HCT116 (cell line): ENCODE results near the gene CCDC40. TPM values are rescaled to one million over a fixed set of nuclear protein-coding genes. Genes with fewer than 3 reads are reported as not detected.

Experiments used
- ATAC-seq: fragments of 200-7000 bp; cut with Tn5 transposase; 2 replicates; pipeline ENCODE4 v1.9.1; 2020; ENCODE audit warnings: mild to moderate bottlenecking, moderate library complexity
- BruUV-seq: library from RNA; stranded (reverse); fragments of 400-500 nt; replicated peaks from 2 replicates; lab custom pipeline; 2021; lab: Mats Ljungman, UMichigan
- CTCF ChIA-PET: fragments of 300-600 bp; sonication (Branson Sonifier 250); formaldehyde crosslinking; loops from one replicate; lab custom pipeline; 2021; ENCODE audit warnings: antibody characterized with exemption; lab: Charles Lee
- POLR2A ChIA-PET: fragments of 300-600, 350-600 bp; sonication (Branson Sonifier 250); formaldehyde crosslinking; loops from one replicate; lab custom pipeline; 2021; ENCODE audit warnings: antibody characterized with exemption; lab: Charles Lee
- RAD21 ChIA-PET, 2 experiments: fragments of 300-600 bp; sonication (Branson Sonifier 250); formaldehyde crosslinking; loops; one replicate each; lab custom pipeline; 2023; ENCODE audit warnings: low total read pairs in 2 of 2; ENCODE audit not compliant: uncharacterized antibody in 2 of 2, unreplicated experiment in 2 of 2, low non-redundant PET in 1 of 2; lab: Charles Lee
- DNase-seq: peaks from one replicate; pipeline ENCODE4 v3.0.0-alpha.2; 2010; ENCODE audit warnings: low read depth, low spot score
- H2AFZ ChIP-seq: fragments of 200-600 bp; shearing (Covaris generic), sonication (generic); 2 replicates; pipeline ENCODE4 v1.6.1; 2017; ENCODE audit warnings: low read depth, mixed run types, mixed read lengths, antibody characterized with exemption, low read length; ENCODE audit not compliant: poor library complexity, severe bottlenecking
- H3K27ac ChIP-seq: 2 replicates; pipeline ENCODE4 v1.5.1; 2012; ENCODE audit warnings: low read depth, low read length
- H3K27me3 ChIP-seq: fragments of 200-600 bp; sonication (generic); 2 replicates; pipeline ENCODE4 v1.6.1; 2016; ENCODE audit warnings: mixed run types, low read length, mixed read lengths; ENCODE audit not compliant: insufficient read depth
- H3K36me3 ChIP-seq, 2 experiments: fragments of 200-500 bp in 1 of 2; fragments of 200-600 bp in 1 of 2; sonication (Bioruptor generic) in 1 of 2; sonication (generic) in 1 of 2; 2 replicates each; pipeline versions ENCODE4 v1.5.1 to v1.6.1; 2014 to 2016; ENCODE audit warnings: low read length in 2 of 2, inconsistent platforms in 1 of 2, mixed read lengths in 1 of 2, mixed run types in 1 of 2; ENCODE audit not compliant: insufficient read depth in 2 of 2, control insufficient read depth in 1 of 2
- H3K4me1 ChIP-seq, 2 experiments: fragments of 200-600 bp in 1 of 2; sonication (generic) in 1 of 2; 2 replicates each; pipeline versions ENCODE4 v1.5.1 to v1.6.1; 2012 to 2017; ENCODE audit warnings: low read length in 2 of 2, inconsistent platforms in 1 of 2, mild to moderate bottlenecking in 1 of 2, mixed read lengths in 1 of 2, mixed run types in 1 of 2, moderate library complexity in 1 of 2; ENCODE audit not compliant: insufficient read depth in 2 of 2, control insufficient read depth in 1 of 2
- H3K4me2 ChIP-seq: fragments of 200-600 bp; sonication (generic); 2 replicates; pipeline ENCODE4 v1.6.1; 2017; ENCODE audit warnings: mixed run types, low read length, mixed read lengths
- H3K4me3 ChIP-seq, 2 experiments: fragments of 200-600 bp in 1 of 2; sonication (generic) in 1 of 2; replicated peaks in 1 of 2; 2 replicates each; pipeline ENCODE4 v1.5.1; 2011 to 2016; ENCODE audit warnings: low read length in 2 of 2, control low read depth in 1 of 2, low read depth in 1 of 2, mild to moderate bottlenecking in 1 of 2, mixed read lengths in 1 of 2, mixed run types in 1 of 2
- H3K79me2 ChIP-seq: fragments of 200-600 bp; sonication (generic); 2 replicates; pipeline ENCODE4 v1.6.1; 2017; ENCODE audit warnings: mild to moderate bottlenecking, mixed run types, low read length, moderate library complexity, mixed read lengths; ENCODE audit not compliant: insufficient read depth
- H3K9ac ChIP-seq: fragments of 200-600 bp; sonication (generic); 2 replicates; pipeline ENCODE4 v1.6.1; 2016; ENCODE audit warnings: low read length, mixed read lengths
- H3K9me2 ChIP-seq: fragments of 200-600 bp; sonication (generic), shearing (Covaris generic); 2 replicates; pipeline ENCODE4 v1.6.1; 2017; ENCODE audit warnings: mixed run types, mild to moderate bottlenecking, moderate library complexity; ENCODE audit not compliant: insufficient read depth
- H3K9me3 ChIP-seq, 2 experiments: fragments of 200-500 bp in 1 of 2; fragments of 200-600 bp in 1 of 2; sonication (Bioruptor generic) in 1 of 2; sonication (generic) in 1 of 2; 2 replicates each; pipeline ENCODE4 v1.6.1; 2014 to 2017; ENCODE audit warnings: low read length in 2 of 2, mixed read lengths in 2 of 2, inconsistent platforms in 1 of 2, low read depth in 1 of 2, mild to moderate bottlenecking in 1 of 2, mixed run types in 1 of 2, moderate library complexity in 1 of 2; ENCODE audit not compliant: control insufficient read depth in 1 of 2, insufficient read depth in 1 of 2
- H4K20me1 ChIP-seq: fragments of 200-600 bp; sonication (generic), shearing (Covaris generic); 2 replicates; pipeline ENCODE4 v1.6.1; 2017; ENCODE audit warnings: mixed run types, mild to moderate bottlenecking, moderate library complexity; ENCODE audit not compliant: insufficient read depth
- CBX3 ChIP-seq: IDR thresholded peaks from 2 replicates; pipeline ENCODE4 v1.6.1; 2012; ENCODE audit warnings: low read depth
- CEBPB ChIP-seq: IDR thresholded peaks from 2 replicates; pipeline ENCODE4 v1.6.1; 2012; ENCODE audit warnings: low read depth
- CTCF ChIP-seq, 3 experiments: fragments of 200-600 bp in 1 of 3; sonication (generic) in 1 of 3; IDR thresholded peaks in 2 of 3; conservative IDR thresholded peaks in 1 of 3; 2 replicates each; pipeline ENCODE4 v1.5.1; 2012 to 2017; ENCODE audit warnings: low read depth in 2 of 3, low read length in 2 of 3, antibody characterized with exemption in 1 of 3, borderline replicate concordance in 1 of 3, control low read depth in 1 of 3, mild to moderate bottlenecking in 1 of 3, mixed read lengths in 1 of 3, mixed run types in 1 of 3, moderate library complexity in 1 of 3; ENCODE audit not compliant: insufficient read depth in 1 of 3
- POLR2AphosphoS5 ChIP-seq: IDR thresholded peaks from 2 replicates; pipeline ENCODE4 v1.6.1; 2011; ENCODE audit warnings: mild to moderate bottlenecking, low read depth, low read length, moderate library complexity
- SIN3A ChIP-seq: IDR thresholded peaks from 2 replicates; pipeline ENCODE4 v1.6.1; 2012; ENCODE audit warnings: low read depth
- TCF7L2 ChIP-seq: IDR thresholded peaks from 2 replicates; pipeline ENCODE4 v1.7.0; 2011; ENCODE audit warnings: borderline replicate concordance, inconsistent platforms; ENCODE audit not compliant: insufficient read depth, insufficient read length; ENCODE audit errors: extremely low read depth
- ZBTB33 ChIP-seq: IDR thresholded peaks from 2 replicates; pipeline ENCODE4 v1.6.1; 2011; ENCODE audit warnings: mild to moderate bottlenecking, low read length, moderate library complexity; ENCODE audit not compliant: insufficient replicate concordance; ENCODE audit errors: extremely low read depth
- ZFX ChIP-seq: fragments of 450-650 bp; IDR thresholded peaks from 2 replicates; pipeline ENCODE4 v1.6.1; 2017
- ZNF274 ChIP-seq: fragments of 200-500 bp; sonication (Bioruptor generic); IDR thresholded peaks from 2 replicates; pipeline ENCODE4 v1.6.1; 2014; ENCODE audit warnings: mild to moderate bottlenecking, low read depth, low read length, inconsistent platforms
- intact Hi-C: fragments of 100-400 bp; cut with micrococcal nuclease; formaldehyde crosslinking; loops from 2 replicates; pipeline ENCODE4 v1.10.0; 2022
- total RNA-seq: library from RNA; stranded (reverse); gene quantifications from one replicate; pipeline ENCODE4 v1.2.1, GENCODE V29; 2021; ENCODE audit not compliant: unreplicated experiment

The CCDC40 gene
- total RNA-seq, 1 experiment from 2014 or later = 10.3 TPM

- POLR2A ChIA-PET = no interaction called here
- TF ChIP-seq ZNF274 = no peak
- no peak for TF ChIP-seq CEBPB
- TF ChIP-seq ZFX = no peak
- no peak for TF ChIP-seq TCF7L2
- TF ChIP-seq SIN3A = no peak
- TF ChIP-seq POLR2AphosphoS5 = no peak
- no peak for TF ChIP-seq CTCF (IDR thresholded peaks at IDR 0.05 in 2 of 3, conservative IDR thresholded peaks at IDR 0.05 in 1 of 3; ENCODE audit: borderline replicate concordance in 1 of 3, insufficient read depth in 1 of 3, low read depth in 2 of 3, low read length in 2 of 3)
- no peak for TF ChIP-seq CBX3
- TF ChIP-seq ZBTB33 = no peak
- intact Hi-C loops = no loop called here
- no peak for ATAC-seq
- Histone ChIP-seq H3K9ac (no peak overlapping the region), H3K27ac (no peak overlapping the region), H3K4me3 (no peak overlapping the region), H3K4me1 (no peaks in the 10 kb centered on the region), H2AFZ (no peak overlapping the region), H4K20me1 (no peaks in the 10 kb centered on the region), H3K9me3 (no peaks in the 10 kb centered on the region), H3K9me2 (no peaks in the 10 kb centered on the region), H3K27me3 (no peaks in the 10 kb centered on the region), H3K4me2 (no peak overlapping the region), H3K36me3 (no peaks in the 10 kb centered on the region), H3K79me2 (no peaks in the 10 kb centered on the region)
- DNase-seq = no peak
- CTCF ChIA-PET = no interaction called here
- no TSS peak for BruUV-seq
- RAD21 ChIA-PET = no interaction called here
These were observed 15.2 kb downstream of the CCDC40 start for GRCh38 chr17:80051681-80052080.
